Measurements from ENCODE around the gene STX5. TPM values are rescaled to one million over a fixed set of nuclear protein-coding genes. Genes with fewer than 3 reads are reported as not detected.

The STX5 gene
- total and polyA plus RNA-seq, 9 of the 15 experiments (the other 6 are each of a cell fraction or from before 2014, with no cell fraction given), result 2.8 to 28.6 (median 23.7) TPM

GRCh38 chr11:62855571-62856332 lies 23.9 kb upstream of the STX5 start (continued):
- TF ChIP-seq BCLAF1 (IDR thresholded peaks at IDR 0.05; ENCODE audit: borderline replicate concordance in 1 of 2, control insufficient read depth in 1 of 2, low read depth in 2 of 2, low read length in 1 of 2), result no peak; a peak in 1 of 4 replicates
- peak in 1 of 2 experiments; percentile 63; a peak in 2 of 4 replicates for TF ChIP-seq KDM4B (IDR thresholded peaks at IDR 0.05; ENCODE audit: borderline replicate concordance in 2 of 2, low read depth in 1 of 2)
- TF ChIP-seq ZBTB26 (CRISPR knock-in tag; IDR thresholded peaks at IDR 0.05), result peak; percentile 95
- no peak for TF ChIP-seq ZNF165 (CRISPR knock-in tag; IDR thresholded peaks at IDR 0.05; ENCODE audit: borderline replicate concordance)
- peak; percentile 79 for TF ChIP-seq GABPB1 (CRISPR knock-in tag; IDR thresholded peaks at IDR 0.05)
- TF ChIP-seq ZNF639 (CRISPR knock-in tag; conservative IDR thresholded peaks at IDR 0.05 in 1 of 2, IDR thresholded peaks at IDR 0.05 in 1 of 2), result no peak
- TF ChIP-seq PKNOX1 (IDR thresholded peaks at IDR 0.05), result peak; percentile 35; the same call in 1 of the 2 replicates
- TF ChIP-seq CAMTA2 (CRISPR knock-in tag; conservative IDR thresholded peaks at IDR 0.05), result no peak
- TF ChIP-seq CREB1 (IDR thresholded peaks at IDR 0.05), result peak; percentile 81
- TF ChIP-seq CREB1 (CRISPR knock-in tag; IDR thresholded peaks at IDR 0.05), result peak; percentile 89
- no peak for TF ChIP-seq CEBPB (tag; IDR thresholded peaks at IDR 0.05)
- no peak for TF ChIP-seq RBM17 (IDR thresholded peaks at IDR 0.05; ENCODE audit: borderline replicate concordance, low read depth, low read length)
- peak; percentile 58; the same call in 1 of the 2 replicates for TF ChIP-seq MYNN (IDR thresholded peaks at IDR 0.05)
- TF ChIP-seq MYNN (CRISPR knock-in tag; IDR thresholded peaks at IDR 0.05), result no peak
- TF ChIP-seq ATF3 (IDR thresholded peaks at IDR 0.05), result peak; percentile 91
- no peak; the same call in 1 of the 2 replicates for TF ChIP-seq ATF3 (CRISPR knock-in tag; conservative IDR thresholded peaks at IDR 0.05)
- TF ChIP-seq CEBPG (CRISPR knock-in tag; IDR thresholded peaks at IDR 0.05), result no peak; the same call in 1 of the 2 replicates
- no peak for TF ChIP-seq CEBPG (tag; conservative IDR thresholded peaks at IDR 0.05 in 1 of 2, IDR thresholded peaks at IDR 0.05 in 1 of 2)

Data from K562 (cell line).